ENCODE data around the gene RCCD1. TPM values are rescaled to one million over a fixed set of nuclear protein-coding genes. Genes with fewer than 3 reads are reported as not detected.

The RCCD1 gene
- total RNA-seq, 1 donor from 2014 or later = 31.0 TPM

DNA sequence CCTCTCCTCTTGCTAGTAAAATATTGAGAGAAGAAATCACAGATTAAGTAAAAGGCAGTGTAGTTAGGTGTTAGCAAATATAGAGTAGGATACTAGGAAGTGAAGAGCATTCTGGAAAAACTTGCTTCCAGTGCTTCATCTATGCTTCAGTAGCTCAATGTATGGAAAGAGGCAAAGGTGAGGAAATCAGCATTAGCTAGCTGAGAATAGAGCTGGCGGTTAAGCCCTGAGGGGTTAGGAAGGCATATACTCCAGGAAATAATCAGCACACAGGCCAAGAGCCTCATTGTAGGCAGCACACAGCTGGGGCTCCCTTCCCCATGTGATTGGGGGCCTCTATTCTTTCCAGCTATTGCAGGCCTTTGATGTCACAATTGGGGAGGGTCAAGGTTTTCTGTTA lies 13.8 kb downstream of the RCCD1 start:
- no peak overlapping the region for H3K27ac Mint-ChIP-seq
- intact Hi-C loops (cut with micrococcal nuclease) = no loop called here
- no peak for DNase-seq (ENCODE audit: low spot score)
- no peaks in the 10 kb centered on the region for H3K27me3 Mint-ChIP-seq (ENCODE audit: low read depth)
- peaks cover 75% of the 10 kb centered on the region for H3K36me3 Mint-ChIP-seq (ENCODE audit: low read depth)
- H3K9me3 Mint-ChIP-seq = no peaks in the 10 kb centered on the region
- no peaks in the 10 kb centered on the region for H3K4me1 Mint-ChIP-seq (ENCODE audit: low read depth)
- no peak overlapping the region for H3K4me3 Mint-ChIP-seq (ENCODE audit: low read depth)

- Mint-ChIP-seq H3K4me1 (ENCODE audit: low read depth) (no peaks in the 10 kb centered on the region), H3K27me3 (ENCODE audit: low read depth) (no peaks in the 10 kb centered on the region), H3K27ac (peak overlapping the region; percentile 30), H3K4me3 (ENCODE audit: low read depth) (no peak overlapping the region), H3K9me3 (no peaks in the 10 kb centered on the region), H3K36me3 (ENCODE audit: low read depth) (peaks cover 78% of the 10 kb centered on the region)
- no peak for DNase-seq (ENCODE audit: low spot score)
- intact Hi-C loops (cut with micrococcal nuclease) = no loop called here
These were observed 15.6 kb downstream of the RCCD1 start for GRCh38 chr15:90970274-90970673.

DNA sequence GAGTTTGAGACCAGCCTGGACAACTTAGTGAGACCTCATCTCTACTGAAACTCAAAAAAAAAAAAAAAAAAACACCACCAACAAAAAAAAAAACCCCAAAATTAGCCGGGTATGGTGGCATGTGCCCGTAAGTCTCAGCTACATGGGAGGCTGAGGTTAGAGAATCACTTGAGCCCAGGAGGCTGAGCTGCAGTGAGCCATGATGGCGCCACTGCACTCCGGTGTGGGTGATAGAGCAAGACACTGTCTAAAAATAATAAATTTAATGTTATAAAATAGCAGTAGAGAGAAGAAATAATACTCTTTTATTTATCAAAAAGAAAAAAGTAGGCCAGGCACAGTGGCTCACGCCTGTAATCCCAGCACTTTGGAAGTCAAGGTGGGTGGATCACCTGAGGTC lies 17.4 kb downstream of the RCCD1 start:
- H3K4me3 Mint-ChIP-seq (ENCODE audit: low read depth) = no peak overlapping the region
- H3K4me1 Mint-ChIP-seq (ENCODE audit: low read depth) = no peaks in the 10 kb centered on the region
- no peak overlapping the region for H3K27ac Mint-ChIP-seq
- DNase-seq (ENCODE audit: low spot score) = no peak
- intact Hi-C loops (cut with micrococcal nuclease) = no loop called here
- no peaks in the 10 kb centered on the region for H3K9me3 Mint-ChIP-seq
- peaks cover 79% of the 10 kb centered on the region for H3K36me3 Mint-ChIP-seq (ENCODE audit: low read depth)
- no peaks in the 10 kb centered on the region for H3K27me3 Mint-ChIP-seq (ENCODE audit: low read depth)

DNA sequence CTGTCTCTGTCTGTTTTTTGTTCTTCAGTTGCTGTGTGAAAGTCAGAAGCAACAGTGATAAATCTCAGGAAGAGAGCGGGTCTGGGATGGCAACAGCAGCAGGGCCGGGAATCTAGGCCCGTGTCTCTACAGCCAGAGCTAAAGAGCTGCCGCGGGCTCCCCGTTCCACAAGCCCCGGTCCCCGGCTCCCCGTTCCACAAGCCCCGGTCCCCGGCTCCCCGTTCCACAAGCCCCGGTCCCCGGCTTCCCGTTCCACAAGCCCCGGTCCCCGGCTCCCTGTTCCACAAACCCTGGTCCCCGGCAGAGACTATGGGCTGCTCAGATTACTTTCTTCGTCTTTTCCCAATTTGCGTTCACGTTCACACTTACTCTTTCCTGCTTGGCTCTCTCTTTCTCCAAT lies 19.5 kb downstream of the RCCD1 start:
- no peak overlapping the region for H3K4me3 Mint-ChIP-seq (ENCODE audit: low read depth)
- H3K36me3 Mint-ChIP-seq (ENCODE audit: low read depth) = peaks cover 75% of the 10 kb centered on the region
- no peaks in the 10 kb centered on the region for H3K4me1 Mint-ChIP-seq (ENCODE audit: low read depth)
- H3K27me3 Mint-ChIP-seq (ENCODE audit: low read depth) = no peaks in the 10 kb centered on the region
- intact Hi-C loops (cut with micrococcal nuclease) = no loop called here
- H3K9me3 Mint-ChIP-seq = no peaks in the 10 kb centered on the region
- no peak for DNase-seq (ENCODE audit: low spot score)
- H3K27ac Mint-ChIP-seq = no peak overlapping the region

DNA sequence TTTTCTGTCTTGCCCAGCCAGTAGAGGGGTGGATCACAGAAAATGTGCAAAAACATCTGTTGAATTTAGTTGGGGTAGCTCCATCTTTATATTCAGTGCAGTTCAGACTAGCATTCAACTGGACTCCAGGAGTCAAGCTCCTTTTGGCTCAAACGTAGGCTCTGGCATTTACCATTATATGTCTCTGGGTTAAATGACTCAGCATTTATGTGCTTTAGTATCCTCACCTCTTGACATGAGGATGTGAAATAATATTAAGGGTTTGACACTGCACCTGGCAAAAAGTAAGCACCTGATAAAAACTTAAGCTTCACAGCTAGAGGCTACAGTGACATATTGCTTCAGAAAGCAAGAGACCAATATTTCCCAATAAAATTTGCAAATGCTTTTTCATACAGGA lies 24.9 kb downstream of the RCCD1 start:
- intact Hi-C loops (cut with micrococcal nuclease) = no loop called here
- peaks cover 16% of the 10 kb centered on the region for H3K4me1 Mint-ChIP-seq (ENCODE audit: low read depth)
- no peaks in the 10 kb centered on the region for H3K9me3 Mint-ChIP-seq
- H3K27ac Mint-ChIP-seq = peak overlapping the region; percentile 54
- H3K27me3 Mint-ChIP-seq (ENCODE audit: low read depth) = no peaks in the 10 kb centered on the region
- DNase-seq (ENCODE audit: low spot score) = no peak
- H3K36me3 Mint-ChIP-seq (ENCODE audit: low read depth) = peaks cover 92% of the 10 kb centered on the region
- H3K4me3 Mint-ChIP-seq (ENCODE audit: low read depth) = no peak overlapping the region

DNA sequence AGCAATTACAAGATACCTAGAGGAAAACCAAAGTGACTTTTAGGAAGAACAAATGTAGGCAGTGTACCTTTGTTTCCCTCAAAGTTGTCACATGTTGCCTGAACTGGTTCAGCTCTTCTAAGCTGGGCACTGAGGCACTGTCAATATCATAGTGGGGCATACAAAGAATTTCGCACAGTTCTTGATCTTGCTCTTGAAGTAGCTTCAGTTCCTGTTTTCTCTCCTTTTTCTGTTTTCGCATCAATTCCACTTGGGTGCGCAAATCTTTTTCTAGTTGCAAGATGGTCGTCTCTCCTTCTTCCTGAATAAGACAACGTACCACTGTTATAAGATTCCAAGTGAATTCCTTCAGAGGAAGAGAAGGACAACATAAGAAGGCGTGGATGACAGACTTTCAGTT lies 27.0 kb downstream of the RCCD1 start:
- H3K27ac Mint-ChIP-seq = peak overlapping the region; percentile 24
- H3K4me3 Mint-ChIP-seq (ENCODE audit: low read depth) = no peak overlapping the region
- no peaks in the 10 kb centered on the region for H3K9me3 Mint-ChIP-seq
- H3K27me3 Mint-ChIP-seq (ENCODE audit: low read depth) = no peaks in the 10 kb centered on the region
- peaks cover 83% of the 10 kb centered on the region for H3K36me3 Mint-ChIP-seq (ENCODE audit: low read depth)
- no peak for DNase-seq (ENCODE audit: low spot score)
- intact Hi-C loops (cut with micrococcal nuclease) = no loop called here
- peaks cover 19% of the 10 kb centered on the region for H3K4me1 Mint-ChIP-seq (ENCODE audit: low read depth)

DNA sequence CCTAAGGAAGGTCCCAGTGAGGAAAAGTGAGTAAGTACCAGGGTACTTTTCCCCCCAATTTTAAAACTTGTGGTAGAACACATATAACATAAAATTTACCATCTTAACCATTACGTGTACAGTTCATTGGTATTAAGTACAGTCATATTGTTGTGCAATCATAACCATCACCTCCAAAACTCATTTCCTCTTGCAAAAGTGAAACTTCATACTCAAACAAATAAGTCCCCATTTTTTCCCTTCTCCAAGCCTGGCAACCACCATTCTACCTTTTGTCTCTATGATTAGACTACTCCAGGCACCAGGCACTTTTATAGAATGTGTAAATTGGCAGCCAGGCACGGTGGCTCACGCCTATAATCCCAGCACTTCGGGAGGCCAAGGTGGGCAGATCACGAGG lies 27.5 kb downstream of the RCCD1 start:
- Mint-ChIP-seq H3K4me3 (ENCODE audit: low read depth) (no peak overlapping the region), H3K36me3 (ENCODE audit: low read depth) (peaks cover 79% of the 10 kb centered on the region), H3K9me3 (no peaks in the 10 kb centered on the region), H3K27me3 (ENCODE audit: low read depth) (no peaks in the 10 kb centered on the region), H3K27ac (peak overlapping the region; percentile 64), H3K4me1 (ENCODE audit: low read depth) (peaks cover 20% of the 10 kb centered on the region)
- intact Hi-C loops (cut with micrococcal nuclease) = no loop called here
- no peak for DNase-seq (ENCODE audit: low spot score)

DNA sequence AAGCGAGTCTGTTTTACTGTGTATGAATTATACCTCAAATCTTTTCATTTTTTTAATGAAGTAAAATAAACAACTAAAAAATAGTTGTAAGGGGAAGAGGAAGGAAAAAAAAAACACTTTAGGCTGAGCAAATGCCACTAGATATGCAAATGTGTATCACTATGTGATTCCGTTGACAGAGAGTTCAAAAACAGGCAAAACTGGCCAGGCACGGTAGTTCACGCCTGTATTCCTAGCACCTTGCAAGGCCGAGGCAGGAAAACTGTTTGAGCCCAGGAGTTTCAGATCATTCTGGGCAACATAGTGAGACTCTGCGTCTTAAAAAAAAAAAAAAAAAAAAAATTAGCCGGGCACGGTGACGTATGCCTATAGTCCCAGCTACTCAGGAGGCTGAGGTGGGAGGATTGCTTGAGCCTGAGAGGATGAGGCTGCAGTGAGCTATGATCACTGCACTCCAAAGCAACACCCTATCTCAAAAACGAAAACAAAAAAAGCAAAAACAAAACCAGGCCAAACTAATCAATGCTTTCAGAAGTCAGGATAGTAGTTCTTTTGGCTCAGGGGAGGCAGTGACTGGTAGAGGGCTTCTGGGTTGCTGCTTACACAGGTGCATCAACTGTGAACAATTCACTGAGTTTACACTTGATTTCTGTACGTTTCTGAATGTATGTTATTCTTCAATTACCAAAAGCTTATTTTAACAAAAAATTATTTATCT lies 32.3 kb downstream of the RCCD1 start:
- intact Hi-C loops (cut with micrococcal nuclease) = no loop called here
- Mint-ChIP-seq H3K4me3 (ENCODE audit: low read depth) (no peak overlapping the region), H3K27me3 (ENCODE audit: low read depth) (no peaks in the 10 kb centered on the region), H3K27ac (peak overlapping the region; percentile 71), H3K36me3 (ENCODE audit: low read depth) (peaks cover 41% of the 10 kb centered on the region), H3K4me1 (ENCODE audit: low read depth) (peaks cover 41% of the 10 kb centered on the region), H3K9me3 (no peaks in the 10 kb centered on the region)
- DNase-seq (ENCODE audit: low spot score) = no peak

DNA sequence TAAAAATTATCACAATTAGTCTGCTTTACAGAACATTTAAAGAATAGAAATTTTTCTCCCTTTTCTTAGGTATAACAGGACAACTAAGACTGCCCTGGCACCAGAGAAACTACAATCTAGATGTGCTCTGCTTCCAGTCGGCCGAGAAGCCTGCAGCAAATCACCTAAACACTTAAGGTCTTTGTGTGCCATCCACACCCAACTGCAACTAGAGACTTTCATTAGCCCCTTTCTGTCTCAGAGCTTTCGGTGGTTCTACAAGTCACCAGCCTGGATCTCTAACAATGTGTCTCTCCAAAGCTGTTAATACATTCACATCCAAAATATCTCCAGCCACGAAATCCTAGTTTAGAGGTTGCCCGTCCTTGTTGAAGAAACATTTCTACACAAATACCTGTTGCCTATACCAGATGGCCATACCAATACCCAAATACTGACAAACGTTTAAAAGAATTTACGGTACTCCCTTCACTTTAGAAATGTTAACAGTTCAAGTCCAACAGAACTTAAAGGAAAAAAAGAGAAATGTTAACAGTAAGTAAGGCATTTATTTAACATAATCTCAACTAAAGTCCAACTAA lies 33.0 kb downstream of the RCCD1 start:
- Mint-ChIP-seq H3K36me3 (ENCODE audit: low read depth) (peaks cover 40% of the 10 kb centered on the region), H3K4me1 (ENCODE audit: low read depth) (peaks cover 44% of the 10 kb centered on the region), H3K9me3 (no peaks in the 10 kb centered on the region), H3K27ac (peak overlapping the region; percentile 39), H3K4me3 (ENCODE audit: low read depth) (no peak overlapping the region), H3K27me3 (ENCODE audit: low read depth) (no peaks in the 10 kb centered on the region)
- no peak for DNase-seq (ENCODE audit: low spot score)
- intact Hi-C loops (cut with micrococcal nuclease) = no loop called here

- Mint-ChIP-seq H3K4me3 (ENCODE audit: low read depth) (no peak overlapping the region), H3K4me1 (ENCODE audit: low read depth) (peaks cover 43% of the 10 kb centered on the region), H3K36me3 (ENCODE audit: low read depth) (peaks cover 35% of the 10 kb centered on the region), H3K9me3 (no peaks in the 10 kb centered on the region), H3K27ac (peak overlapping the region; percentile 42), H3K27me3 (ENCODE audit: low read depth) (no peaks in the 10 kb centered on the region)
- intact Hi-C loops (cut with micrococcal nuclease) = no loop called here
- no peak for DNase-seq (ENCODE audit: low spot score)
These were observed 33.6 kb downstream of the RCCD1 start for GRCh38 chr15:90988296-90988695.

DNA sequence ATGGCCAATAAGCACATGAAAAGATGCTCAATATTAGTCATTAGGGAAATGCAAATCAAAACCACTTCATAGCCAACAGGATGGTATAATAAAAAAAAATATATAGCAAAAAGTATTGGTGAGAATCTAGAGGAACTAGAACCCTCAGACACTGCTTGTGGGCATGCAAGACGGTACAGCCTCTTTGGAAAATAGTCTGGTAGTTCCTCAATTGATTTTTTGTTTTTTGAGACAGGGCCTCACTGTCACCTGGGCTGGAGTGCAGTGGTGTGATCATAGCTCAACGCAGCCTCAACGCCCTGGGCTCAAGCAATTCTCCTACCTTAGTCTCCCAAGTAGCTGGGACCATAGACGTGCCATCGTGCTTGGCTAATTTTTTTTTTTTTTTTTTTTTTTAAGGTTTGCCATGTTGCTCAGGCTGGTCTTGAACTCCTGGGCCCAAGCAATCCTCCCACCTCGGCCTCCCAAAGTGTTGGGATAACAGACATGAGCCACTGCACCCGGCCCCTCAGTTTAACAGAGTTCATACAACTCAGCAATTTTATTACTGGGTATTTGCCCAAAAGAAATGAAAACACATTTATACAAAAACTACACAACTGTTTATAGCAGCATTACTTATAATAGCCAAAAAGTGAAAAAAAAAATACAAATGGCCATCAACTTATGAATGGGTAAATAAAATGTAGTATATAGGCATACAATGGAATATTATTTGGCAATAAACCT lies 34.5 kb downstream of the RCCD1 start:
- Mint-ChIP-seq H3K27me3 (ENCODE audit: low read depth) (no peaks in the 10 kb centered on the region), H3K27ac (no peak overlapping the region), H3K36me3 (ENCODE audit: low read depth) (peaks cover 29% of the 10 kb centered on the region), H3K9me3 (no peaks in the 10 kb centered on the region), H3K4me1 (ENCODE audit: low read depth) (peaks cover 38% of the 10 kb centered on the region), H3K4me3 (ENCODE audit: low read depth) (no peak overlapping the region)
- DNase-seq (ENCODE audit: low spot score) = no peak
- intact Hi-C loops (cut with micrococcal nuclease) = no loop called here

GRCh38 chr15:90990446-90990845 lies 35.8 kb downstream of the RCCD1 start:
- no peak overlapping the region for H3K27ac Mint-ChIP-seq
- intact Hi-C loops (cut with micrococcal nuclease) = loop anchor here (5.0 kb wide), 1 partner anchor 33 kb away; no protein-coding TSS in a partner anchor
- H3K4me1 Mint-ChIP-seq (ENCODE audit: low read depth) = peaks cover 37% of the 10 kb centered on the region
- no peaks in the 10 kb centered on the region for H3K27me3 Mint-ChIP-seq (ENCODE audit: low read depth)
- H3K9me3 Mint-ChIP-seq = no peaks in the 10 kb centered on the region
- no peak for DNase-seq (ENCODE audit: low spot score)
- H3K4me3 Mint-ChIP-seq (ENCODE audit: low read depth) = no peak overlapping the region
- H3K36me3 Mint-ChIP-seq (ENCODE audit: low read depth) = peaks cover 24% of the 10 kb centered on the region

Measured in activated T-helper 2 cell treated with anti-CD3 and anti-CD28 coated beads, Interferon-gamma antibody, Interleukin-2, Interleukin-4, amounts not matched to agents 10 μg/mL and 5 μg/mL and 100 μg/mL, durations not matched to agents 14 hours and 24 hours and 36 hours (primary cell).